Ishikawa (cell line): Measurements from ENCODE around the gene ST3GAL3.

ENCODE experiments used
- CEBPB ChIP-seq: IDR thresholded peaks from 2 replicates; pipeline ENCODE4 v1.6.1; 2012
- CREB1 ChIP-seq: IDR thresholded peaks from 2 replicates; pipeline ENCODE4 v1.6.1; 2012; ENCODE audit warnings: low read depth
- EGR1 ChIP-seq: IDR thresholded peaks from 2 replicates; pipeline ENCODE4 v1.6.1; 2012
- EP300 ChIP-seq: IDR thresholded peaks from 2 replicates; pipeline ENCODE4 v1.6.1; 2012; ENCODE audit warnings: borderline replicate concordance
- FOXM1 ChIP-seq: IDR thresholded peaks from 2 replicates; pipeline ENCODE4 v1.6.1; 2012; ENCODE audit warnings: low read depth, borderline replicate concordance
- MAX ChIP-seq: IDR thresholded peaks from 2 replicates; pipeline ENCODE4 v1.6.1; 2012
- NFIC ChIP-seq: IDR thresholded peaks from 2 replicates; pipeline ENCODE4 v1.6.1; 2012
- RAD21 ChIP-seq: IDR thresholded peaks from 2 replicates; pipeline ENCODE4 v1.6.1; 2012; ENCODE audit warnings: low read depth
- REST ChIP-seq: IDR thresholded peaks from 2 replicates; pipeline ENCODE4 v1.6.1; 2012; ENCODE audit warnings: low read depth, mild to moderate bottlenecking
- TAF1 ChIP-seq: IDR thresholded peaks from 2 replicates; pipeline ENCODE4 v1.6.1; 2012; ENCODE audit warnings: low read depth, mild to moderate bottlenecking
- TEAD4 ChIP-seq: IDR thresholded peaks from 2 replicates; pipeline ENCODE4 v1.6.1; 2012

GRCh38 chr1:43786201-43786958 is 79.0 kb downstream of the ST3GAL3 start:
- TF ChIP-seq REST (no peak), RAD21 (no peak), TAF1 (no peak), CREB1 (no peak), EGR1 (no peak), EP300 (no peak), TEAD4 (no peak), MAX (no peak), NFIC (no peak), CEBPB (no peak), FOXM1 (no peak)
